Measurements from ENCODE around the gene CKAP4. TPM values are rescaled to one million over a fixed set of nuclear protein-coding genes. Genes with fewer than 3 reads are reported as not detected.

CKAP4 gene
- total and polyA plus RNA-seq, 2 experiments from 2014 or later: 139 to 151 TPM

- TF ChIP-seq CTCF (IDR thresholded peaks at IDR 0.05; ENCODE audit: low read depth, low read length): no peak
- Histone ChIP-seq H3K9me3 (ENCODE audit: low read depth) (no peaks in the 10 kb centered on the region), H3K27ac (no peak overlapping the region), H3K36me3 (no peaks in the 10 kb centered on the region), H3K4me3 (no peak overlapping the region), H3K27me3 (no peaks in the 10 kb centered on the region), H3K4me1 (ENCODE audit: low read depth) (no peaks in the 10 kb centered on the region)
- no peak for DNase-seq (ENCODE audit: low read depth in 1 of 2, low spot score in 1 of 2)
These were observed 19.5 kb downstream of the CKAP4 start for GRCh38 chr12:106228320-106228710.

- H3K27ac ChIP-seq: no peak overlapping the region
- DNase-seq (ENCODE audit: low read depth in 1 of 2, low spot score in 1 of 2): peak in 1 of 2 donors; percentile 24
- no peaks in the 10 kb centered on the region for H3K4me1 ChIP-seq (ENCODE audit: low read depth)
- no peak overlapping the region for H3K4me3 ChIP-seq
- H3K27me3 ChIP-seq: no peaks in the 10 kb centered on the region
- no peak for TF ChIP-seq CTCF (IDR thresholded peaks at IDR 0.05; ENCODE audit: low read depth, low read length)
- no peaks in the 10 kb centered on the region for H3K36me3 ChIP-seq
- no peaks in the 10 kb centered on the region for H3K9me3 ChIP-seq (ENCODE audit: low read depth)
These were observed 20.0 kb downstream of the CKAP4 start for GRCh38 chr12:106227641-106228319.

- Histone ChIP-seq H3K9me3 (ENCODE audit: low read depth) (no peaks in the 10 kb centered on the region), H3K4me3 (no peak overlapping the region), H3K27ac (no peak overlapping the region), H3K36me3 (no peaks in the 10 kb centered on the region), H3K4me1 (ENCODE audit: low read depth) (no peaks in the 10 kb centered on the region), H3K27me3 (no peaks in the 10 kb centered on the region)
- peak; percentile 66 for TF ChIP-seq CTCF (IDR thresholded peaks at IDR 0.05; ENCODE audit: low read depth, low read length)
- DNase-seq (ENCODE audit: low read depth in 1 of 2, low spot score in 1 of 2): peak; percentile 61 to 74
These were observed 20.8 kb downstream of the CKAP4 start for GRCh38 chr12:106226884-106227640.

- Histone ChIP-seq H3K27ac (no peak overlapping the region), H3K4me3 (no peak overlapping the region)
These were observed 23.5 kb downstream of the CKAP4 start for GRCh38 chr12:106224355-106224706.

More at GRCh38 chr12:106224355-106224706, 23.5 kb downstream of the CKAP4 start:
- DNase-seq (ENCODE audit: low read depth in 1 of 2, low spot score in 1 of 2): no peak
- no peaks in the 10 kb centered on the region for H3K9me3 ChIP-seq (ENCODE audit: low read depth)
- H3K27me3 ChIP-seq: no peaks in the 10 kb centered on the region
- TF ChIP-seq CTCF (IDR thresholded peaks at IDR 0.05; ENCODE audit: low read depth, low read length): no peak
- no peaks in the 10 kb centered on the region for H3K4me1 ChIP-seq (ENCODE audit: low read depth)
- no peaks in the 10 kb centered on the region for H3K36me3 ChIP-seq

Data from cardiac muscle cell (in vitro differentiated cells and primary cell).